ENCODE measurements around the gene RBM45. TPM values are rescaled to one million over a fixed set of nuclear protein-coding genes. Genes with fewer than 3 reads are reported as not detected.

Gene RBM45
- total RNA-seq, 1 experiment from 2014 or later: 17.4 TPM

DNA sequence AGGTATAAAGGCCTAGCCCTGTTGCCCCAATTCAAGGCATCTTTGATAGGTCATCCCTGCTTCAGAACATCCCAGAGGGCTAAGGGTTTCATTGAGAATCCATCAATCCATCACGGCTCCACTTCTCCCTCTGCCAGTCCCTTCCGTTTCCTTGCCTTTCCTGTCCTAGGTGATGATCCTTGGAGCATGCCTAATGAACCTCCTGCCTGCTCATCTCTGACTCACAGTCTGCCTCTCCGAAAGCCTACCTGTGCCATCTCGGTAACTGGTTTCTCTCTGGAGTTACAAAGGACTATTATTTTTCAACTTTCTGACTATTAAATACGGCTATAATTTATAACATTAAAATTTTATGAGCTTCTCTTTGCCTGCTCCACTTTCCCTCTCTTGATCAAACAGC is 45.3 kb downstream of the RBM45 start:
- H3K27me3 ChIP-seq (replicated peaks): no peaks in the 10 kb centered on the region
- DNase-seq (ENCODE audit: low read depth in 1 of 2, low spot score in 2 of 2): no peak
- H3K9me3 ChIP-seq (replicated peaks): no peaks in the 10 kb centered on the region
- H3K36me3 ChIP-seq: no peaks in the 10 kb centered on the region
- no peaks in the 10 kb centered on the region for H3K4me1 ChIP-seq (replicated peaks)
- H3K27ac ChIP-seq: no peak overlapping the region
- H3K4me3 ChIP-seq: no peak overlapping the region

DNA sequence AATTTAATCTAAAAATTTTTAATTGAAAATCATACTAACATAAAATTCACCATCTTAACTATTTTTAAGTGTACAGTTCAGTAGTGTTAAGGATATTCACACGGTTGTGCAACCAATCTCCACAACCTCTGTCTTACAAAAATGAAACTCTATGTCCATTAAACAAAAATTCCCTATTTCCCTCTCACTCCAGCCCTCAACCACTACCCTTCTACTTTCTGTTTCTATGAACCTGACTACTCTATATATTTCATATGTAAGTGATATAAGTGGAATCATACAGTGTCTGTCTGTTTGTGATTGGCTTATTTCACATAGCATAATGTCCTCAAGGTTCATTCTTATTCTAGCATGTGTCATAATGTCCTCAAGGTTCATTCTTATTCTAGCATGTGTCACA is 47.7 kb downstream of the RBM45 start:
- Histone ChIP-seq H3K9me3 (replicated peaks) (no peaks in the 10 kb centered on the region), H3K4me1 (replicated peaks) (no peaks in the 10 kb centered on the region), H3K36me3 (no peaks in the 10 kb centered on the region), H3K27ac (no peak overlapping the region), H3K4me3 (no peak overlapping the region), H3K27me3 (replicated peaks) (0 out of 2 replicates have a peak, but pooled peaks cover 4% of the 10 kb centered on the region)
- no peak for DNase-seq (ENCODE audit: low read depth in 1 of 2, low spot score in 2 of 2)

DNA sequence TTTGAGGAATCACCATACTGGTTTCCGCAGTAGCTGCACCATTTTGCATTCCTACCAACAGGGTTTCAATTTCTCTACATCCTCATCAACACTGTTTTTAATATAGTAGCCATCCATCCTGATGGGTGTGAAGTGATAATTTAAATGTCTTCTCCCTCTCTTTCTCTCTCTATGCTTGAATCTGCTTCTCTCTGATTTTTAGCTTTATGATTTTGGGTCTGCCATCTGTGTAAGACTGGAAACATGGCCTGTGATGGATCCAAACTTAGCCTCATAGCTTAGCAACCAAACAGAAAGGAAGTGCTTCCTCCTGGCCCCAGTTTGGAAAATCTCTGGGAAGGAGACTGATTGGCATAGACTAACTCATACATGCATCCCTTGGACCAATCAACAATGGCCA is 48.4 kb downstream of the RBM45 start:
- Histone ChIP-seq H3K36me3 (no peaks in the 10 kb centered on the region), H3K27me3 (replicated peaks) (0 out of 2 replicates have a peak, but pooled peaks cover 4% of the 10 kb centered on the region), H3K27ac (no peak overlapping the region), H3K9me3 (replicated peaks) (no peaks in the 10 kb centered on the region), H3K4me3 (no peak overlapping the region), H3K4me1 (replicated peaks) (no peaks in the 10 kb centered on the region)
- no peak for DNase-seq (ENCODE audit: low read depth in 1 of 2, low spot score in 2 of 2)

DNA sequence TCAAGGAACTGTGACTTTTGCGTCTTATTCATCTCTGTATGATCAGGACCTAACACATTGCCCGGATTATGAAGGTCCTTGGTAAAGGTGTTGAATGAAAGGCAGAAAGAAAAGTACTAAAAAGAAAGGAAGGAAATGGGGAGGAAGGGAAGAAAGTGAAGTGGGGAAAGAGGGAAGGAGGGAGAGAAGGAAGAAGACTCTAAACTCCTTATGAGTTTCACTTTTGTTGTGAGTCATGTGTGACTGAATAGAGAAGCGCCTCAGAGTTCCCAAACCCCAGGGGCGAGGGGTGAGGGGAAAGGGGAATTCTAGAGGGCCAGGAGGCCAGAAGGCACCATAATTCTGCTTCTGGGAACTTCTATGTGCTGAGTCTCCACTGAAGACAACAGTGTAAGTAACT is 51.2 kb downstream of the RBM45 start:
- H3K27me3 ChIP-seq (replicated peaks): 0 out of 2 replicates have a peak, but pooled peaks cover 4% of the 10 kb centered on the region
- H3K4me3 ChIP-seq: no peak overlapping the region
- no peaks in the 10 kb centered on the region for H3K36me3 ChIP-seq
- H3K27ac ChIP-seq: no peak overlapping the region
- H3K4me1 ChIP-seq (replicated peaks): no peaks in the 10 kb centered on the region
- DNase-seq (ENCODE audit: low read depth in 1 of 2, low spot score in 2 of 2): no peak
- no peaks in the 10 kb centered on the region for H3K9me3 ChIP-seq (replicated peaks)

DNA sequence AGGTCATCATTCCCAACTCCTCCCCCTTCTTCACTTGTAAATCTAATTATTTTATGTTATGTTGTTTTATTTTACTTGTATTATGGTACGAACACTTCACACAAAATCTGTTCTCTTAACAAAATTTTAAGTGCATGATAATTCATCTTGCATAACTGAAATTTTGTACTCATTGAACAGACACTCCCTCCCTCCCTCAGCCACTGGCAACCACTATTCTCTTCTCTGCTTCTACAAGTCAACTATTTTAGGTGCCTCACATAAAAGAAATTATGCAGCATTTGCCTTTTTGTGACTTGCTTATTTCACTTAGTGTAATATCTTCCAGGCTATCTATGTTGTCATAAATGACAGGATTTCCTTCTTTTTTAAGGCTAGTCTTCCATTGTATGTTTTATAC is 51.7 kb downstream of the RBM45 start:
- Histone ChIP-seq H3K4me3 (no peak overlapping the region), H3K36me3 (no peaks in the 10 kb centered on the region), H3K27ac (no peak overlapping the region), H3K4me1 (replicated peaks) (no peaks in the 10 kb centered on the region), H3K27me3 (replicated peaks) (0 out of 2 replicates have a peak, but pooled peaks cover 4% of the 10 kb centered on the region), H3K9me3 (replicated peaks) (no peaks in the 10 kb centered on the region)
- DNase-seq (ENCODE audit: low read depth in 1 of 2, low spot score in 2 of 2): no peak

DNA sequence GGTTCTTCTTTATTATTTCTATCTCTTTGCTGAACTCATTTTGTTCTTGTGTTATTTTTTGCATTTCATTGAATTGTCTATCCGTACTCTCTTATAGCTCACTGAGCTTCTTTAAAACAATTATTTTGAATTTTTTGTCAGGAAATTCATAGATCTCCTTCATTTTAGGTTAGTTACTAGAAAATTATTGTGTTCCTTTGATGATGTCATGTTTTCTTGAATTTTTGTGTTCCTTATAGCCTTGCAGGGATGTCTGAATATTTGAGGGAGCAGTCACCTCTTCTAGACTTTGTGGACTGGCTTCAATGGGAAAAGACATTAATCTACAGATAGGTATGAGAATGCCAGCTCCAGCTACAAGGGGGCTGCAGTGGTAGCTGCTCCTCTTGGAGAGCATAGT is 61.4 kb downstream of the RBM45 start:
- Histone ChIP-seq H3K9me3 (replicated peaks) (no peaks in the 10 kb centered on the region), H3K36me3 (no peaks in the 10 kb centered on the region), H3K4me1 (replicated peaks) (no peaks in the 10 kb centered on the region), H3K27ac (no peak overlapping the region), H3K27me3 (replicated peaks) (no peaks in the 10 kb centered on the region), H3K4me3 (no peak overlapping the region)
- no peak for DNase-seq (ENCODE audit: low read depth in 1 of 2, low spot score in 2 of 2)

DNA sequence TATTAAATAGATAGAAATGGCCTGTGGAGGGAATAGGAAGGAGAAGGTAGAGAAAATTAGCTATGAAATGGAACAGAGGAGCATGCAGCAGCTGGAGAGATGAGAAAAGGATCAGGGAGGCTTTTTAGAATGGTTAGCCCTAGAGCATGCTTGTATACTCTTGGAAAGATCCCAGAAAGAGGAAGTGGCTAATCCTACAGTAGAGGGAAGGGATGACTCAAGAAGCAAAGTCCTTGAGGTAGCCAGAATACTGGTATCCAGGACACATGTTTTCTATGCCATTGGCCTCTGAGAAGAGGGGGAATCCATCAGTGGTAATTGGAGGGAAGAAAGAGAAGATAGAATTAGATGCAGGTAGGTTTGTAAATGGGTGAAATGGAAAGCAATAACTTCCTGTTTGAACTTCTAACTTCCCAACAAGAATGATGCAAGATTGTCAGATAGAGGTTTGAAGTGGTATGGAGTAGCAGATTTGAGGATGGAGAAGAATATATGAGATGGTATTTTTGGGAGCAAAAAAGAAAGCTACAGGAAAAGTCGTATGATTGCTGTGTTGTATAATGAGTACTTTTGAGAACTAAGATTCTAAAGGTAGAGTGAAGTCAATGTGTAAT is 64.9 kb downstream of the RBM45 start:
- no peak overlapping the region for H3K4me3 ChIP-seq
- H3K27me3 ChIP-seq (replicated peaks): no peaks in the 10 kb centered on the region
- H3K36me3 ChIP-seq: no peaks in the 10 kb centered on the region
- no peak for DNase-seq (ENCODE audit: low read depth in 1 of 2, low spot score in 2 of 2)
- H3K4me1 ChIP-seq (replicated peaks): no peaks in the 10 kb centered on the region
- no peak overlapping the region for H3K27ac ChIP-seq
- no peaks in the 10 kb centered on the region for H3K9me3 ChIP-seq (replicated peaks)

Other genes with a start within 250 kb of the RBM45 start
- 0.38 and 0.42 TPM in 2 replicates for gene PDE11A, start 39.7 kb upstream of the RBM45 start, total RNA-seq (2014; rRNA removed; shearing (Covaris generic))
- 0.03 and 0.95 TPM in 2 replicates for gene OSBPL6, start 82.1 kb downstream of the RBM45 start, total RNA-seq (2014; rRNA removed; shearing (Covaris generic))